Gastrocnemius medialis (tissue), 4 donors: ENCODE measurements around the gene ABHD13. TPM values are rescaled to one million over a fixed set of nuclear protein-coding genes. Genes with fewer than 3 reads are reported as not detected.
"Not testable (repeated sequence)": the region's sequence is repeated elsewhere in the genome, so short reads cannot be mapped to it uniquely, and the experiment has no call there.

Experiments
- ATAC-seq, 2 donors: fragments of 150-250 bp; one replicate each; pipeline ENCODE4 v1.9.1; 2016
- DNase-seq, 2 donors: peaks; one replicate each; pipeline ENCODE4 v3.0.0-alpha.2; 2019
- H3K27ac ChIP-seq, 4 donors: fragments of 200-600 bp; sonication (generic); 1 replicate in 1 of 4; 2 replicates in 3 of 4; pipeline ENCODE4 v1.5.1; 2016 to 2018; ENCODE audit warnings: mild to moderate bottlenecking in 2 of 4, moderate library complexity in 1 of 4
- H3K27me3 ChIP-seq, 3 donors: fragments of 200-600 bp; sonication (generic) in 2 of 3; 1 replicate in 1 of 3; 2 replicates in 2 of 3; pipeline versions ENCODE4 v1.5.1 to v1.6.0; 2016 to 2019; ENCODE audit warnings: mild to moderate bottlenecking in 1 of 3, moderate library complexity in 1 of 3
- H3K36me3 ChIP-seq, 2 donors: fragments of 200-600 bp; sonication (generic) in 1 of 2; one replicate each; pipeline ENCODE4 v1.5.1; 2017 to 2018
- H3K4me1 ChIP-seq, 2 donors: fragments of 200-600 bp; sonication (generic) in 1 of 2; one replicate each; pipeline ENCODE4 v1.5.1; 2016 to 2017; ENCODE audit warnings: mild to moderate bottlenecking in 2 of 2
- H3K4me3 ChIP-seq, 4 donors: fragments of 200-600 bp; sonication (generic) in 3 of 4; 1 replicate in 1 of 4; 2 replicates in 3 of 4; pipeline ENCODE4 v1.5.1; 2016 to 2019; ENCODE audit warnings: mild to moderate bottlenecking in 2 of 4
- H3K9me3 ChIP-seq, 3 donors: fragments of 200-600 bp; sonication (generic) in 2 of 3; 1 replicate in 1 of 3; 2 replicates in 2 of 3; pipeline ENCODE4 v1.5.1; 2016 to 2019
- CTCF ChIP-seq, 5 experiments: fragments of 450-650 bp in 3 of 5; fragments of 200-600 bp in 2 of 5; sonication (generic) in 2 of 5; IDR thresholded peaks in 4 of 5; conservative IDR thresholded peaks in 1 of 5; 1 replicate in 4 of 5; 2 replicates in 1 of 5; pipeline ENCODE4 v1.5.1; 2016 to 2019; ENCODE audit warnings: antibody characterized with exemption in 5 of 5, mild to moderate bottlenecking in 3 of 5, moderate library complexity in 3 of 5
- POLR2A ChIP-seq, 2 donors: fragments of 450-650 bp; IDR thresholded peaks; one replicate each; pipeline ENCODE4 v1.6.1; 2017; ENCODE audit warnings: antibody characterized with exemption in 2 of 2, mild to moderate bottlenecking in 2 of 2, moderate library complexity in 2 of 2
- in situ Hi-C, 4 donors: fragments of 200-750 bp; cut with MboI; loops; one replicate each; pipeline versions ENCODE4 v1.15.0 to v1.8.0; 2017; ENCODE audit warnings: low sequenced_read_pairs in 4 of 4
- intact Hi-C: fragments of 100-400 bp; cut with DNase I; formaldehyde crosslinking; loops from one replicate; pipeline ENCODE4 v1.15.1; 2023; ENCODE audit warnings: low total_unique reads
- total RNA-seq, 4 donors: library from RNA; depleted of rRNA; stranded (reverse); fragments of >200 nt; gene quantifications; one replicate each; pipeline versions ENCODE4 v1.1.0 to v1.2.3, GENCODE V29; 2016

Gene ABHD13
- total RNA-seq, 4 donors from 2014 or later = 4.8 to 15.5 (median 6.9) TPM

- ATAC-seq (no peak), DNase-seq (no peak)
- H3K27ac ChIP-seq = no peak overlapping the region
- H3K9me3 ChIP-seq = no peaks in the 10 kb centered on the region
- peaks cover 26 to 31% of the 10 kb centered on the region in 2 donors for H3K4me1 ChIP-seq
- H3K27me3 ChIP-seq = no peaks in the 10 kb centered on the region
- TF ChIP-seq CTCF (IDR thresholded peaks at IDR 0.05 in 4 of 5, conservative IDR thresholded peaks at IDR 0.05 in 1 of 5) (no peak), POLR2A (IDR thresholded peaks at IDR 0.05) (no peak)
- in situ Hi-C loops (loop anchor here in 1 of 4 donors (25.0 kb wide), 2 partner anchors 1574 to 1651 kb away; partner anchors contain the start of genes ARGLU1 and IRS2), intact Hi-C loops (loop anchor here (10.0 kb wide), 1 partner anchor 1572 kb away; the partner anchor contains the start of gene IRS2)
- peaks cover 0 to 26% of the 10 kb centered on the region in 2 donors for H3K36me3 ChIP-seq
- no peak overlapping the region for H3K4me3 ChIP-seq
These were observed 5.3 kb upstream of the ABHD13 start for GRCh38 chr13:108212886-108213285.

- Histone ChIP-seq H3K4me1 (peaks cover 26 to 31% of the 10 kb centered on the region in 2 donors), H3K9me3 (no peaks in the 10 kb centered on the region), H3K36me3 (peaks cover 0 to 20% of the 10 kb centered on the region in 2 donors), H3K27ac (peak overlapping the region; percentile 79 to 97 (median 92)), H3K27me3 (no peaks in the 10 kb centered on the region), H3K4me3 (peak overlapping the region; percentile 39 to 61 (median 53))
- DNase-seq = no peak
- intact Hi-C loops (loop anchor here (10.0 kb wide), 1 partner anchor 1571 kb away; the partner anchor contains the start of gene IRS2), in situ Hi-C loops (loop anchor here in 1 of 4 donors (25.0 kb wide), 2 partner anchors 1573 to 1652 kb away; partner anchors contain the start of genes ARGLU1 and IRS2)
- TF ChIP-seq POLR2A (IDR thresholded peaks at IDR 0.05) (no peak), CTCF (IDR thresholded peaks at IDR 0.05 in 4 of 5, conservative IDR thresholded peaks at IDR 0.05 in 1 of 5) (no peak)
- no peak for ATAC-seq
These were observed 4.2 kb upstream of the ABHD13 start for GRCh38 chr13:108213946-108214345.

GRCh38 chr13:108214441-108215271 lies 3.5 kb upstream of the ABHD13 start:
- peaks cover 0 to 14% of the 10 kb centered on the region in 2 donors for H3K36me3 ChIP-seq
- no peak for TF ChIP-seq POLR2A (IDR thresholded peaks at IDR 0.05)
- no peak for TF ChIP-seq CTCF (IDR thresholded peaks at IDR 0.05 in 4 of 5, conservative IDR thresholded peaks at IDR 0.05 in 1 of 5)
- no peaks in the 10 kb centered on the region for H3K27me3 ChIP-seq
- intact Hi-C loops = loop anchor here (10.0 kb wide), 1 partner anchor 1570 kb away; the partner anchor contains the start of gene IRS2
- no peak for ATAC-seq
- H3K4me1 ChIP-seq = peaks cover 33 to 38% of the 10 kb centered on the region in 2 donors
- H3K27ac ChIP-seq = peak overlapping the region; percentile 79 to 97 (median 92)
- no peaks in the 10 kb centered on the region for H3K9me3 ChIP-seq
- peak overlapping the region; percentile 39 to 61 (median 53) for H3K4me3 ChIP-seq
- peak in 1 of 2 donors; percentile 19 for DNase-seq
- in situ Hi-C loops = loop anchor here in 1 of 4 donors (25.0 kb wide), 2 partner anchors 1573 to 1652 kb away; partner anchors contain the start of genes ARGLU1 and IRS2

- in situ Hi-C loops = loop anchor here in 1 of 4 donors (25.0 kb wide), 2 partner anchors 1572 to 1653 kb away; partner anchors contain the start of genes ARGLU1 and IRS2
- Histone ChIP-seq H3K4me1 (peaks cover 40 to 46% of the 10 kb centered on the region in 2 donors), H3K27me3 (no peaks in the 10 kb centered on the region), H3K27ac (peak within 1 kb of the TSS; percentile 79 to 97 (median 92)), H3K4me3 (peak within 1 kb of the TSS; percentile 50 to 74 (median 58)), H3K9me3 (no peaks in the 10 kb centered on the region), H3K36me3 (peaks cover 0 to 7% of the 10 kb centered on the region in 2 donors)
- TF ChIP-seq POLR2A (IDR thresholded peaks at IDR 0.05) (no peak), CTCF (IDR thresholded peaks at IDR 0.05 in 4 of 5, conservative IDR thresholded peaks at IDR 0.05 in 1 of 5) (no peak)
- intact Hi-C loops = loop anchor here (10.0 kb wide), 1 partner anchor 1569 kb away; the partner anchor contains the start of gene IRS2
- DNase-seq = peak; percentile 73 to 90
- peak; percentile 56 to 71 for ATAC-seq
These were observed 2.8 kb upstream of the ABHD13 start, which contains the start of gene LIG4 for GRCh38 chr13:108215436-108215835. Gene LIG4 (minus strand): TSS chr13:108215536. CDS start chr13:108211268, 4,268 bp downstream.

- H3K4me3 ChIP-seq = peak overlapping the region; percentile 89 to 96 (median 92)
- not testable (repeated sequence) for H3K27me3 ChIP-seq, DNase-seq, H3K9me3 ChIP-seq, H3K36me3 ChIP-seq
- H3K4me1 ChIP-seq = peaks cover 48 to 51% of the 10 kb centered on the region in 2 donors
- in situ Hi-C loops (loop anchor here in 1 of 4 donors (25.0 kb wide), 2 partner anchors 1570 to 1655 kb away; partner anchors contain the start of genes ARGLU1 and IRS2), intact Hi-C loops (loop anchor here (10.0 kb wide), 1 partner anchor 1567 kb away; the partner anchor contains the start of gene IRS2)
- peak in 1 of 2 donors; percentile 6 for ATAC-seq
- H3K27ac ChIP-seq = peak overlapping the region; percentile 83 to 97 (median 92)
These were observed 717 bp upstream of the ABHD13 start for GRCh38 chr13:108217307-108218043.
